ENCODE measurements around the gene NHEJ1. TPM values are rescaled to one million over a fixed set of nuclear protein-coding genes. Genes with fewer than 3 reads are reported as not detected.

Gene NHEJ1
- total and polyA plus RNA-seq, 2 donors (not counting 3 experiments of a cell fraction or from before 2014, with no cell fraction given): 12.8 to 12.9 TPM

DNA sequence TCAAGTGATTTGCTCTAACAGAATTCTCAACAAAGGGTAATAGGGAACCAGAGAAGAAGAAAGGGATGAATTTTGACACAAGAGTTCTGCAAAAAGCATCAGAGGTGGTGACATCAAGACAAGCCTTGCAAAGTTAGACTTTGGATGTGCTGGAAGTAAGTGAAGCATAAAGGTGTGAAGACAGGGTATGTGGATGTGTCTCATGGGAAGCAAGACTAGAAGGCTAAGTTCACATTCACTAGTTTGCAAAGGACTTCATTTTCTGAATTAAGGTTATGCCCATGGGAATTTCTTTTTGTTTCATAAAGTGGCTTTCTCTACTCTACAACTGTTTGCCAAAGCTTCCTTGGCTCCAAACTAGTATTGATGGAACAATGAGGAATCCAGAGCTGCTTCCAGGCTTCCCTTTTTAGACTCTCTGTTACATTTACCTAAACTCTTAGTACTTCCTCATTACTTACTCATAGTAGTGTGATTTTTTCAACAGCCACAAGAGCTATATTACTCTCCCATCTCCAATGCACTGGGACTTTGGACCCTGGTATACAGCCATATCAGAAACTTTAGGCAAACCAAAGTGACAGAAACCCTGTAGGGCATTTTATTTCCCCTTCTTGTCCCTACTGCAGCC, 78.8 kb downstream of the NHEJ1 start:
- POLR2A ChIA-PET: no interaction called here
- dilution Hi-C loops (cut with MboI; ENCODE audit: extremely low pct_ligation_motif_present, low sequenced_read_pairs): no loop called here
- no peak for FAIRE-seq

More for the DNA sequence above, 78.8 kb downstream of the NHEJ1 start:
- no TSS peak for BruUV-seq (replicated peaks)
- Histone ChIP-seq H3K79me2 (ENCODE audit: control insufficient read depth, insufficient read depth, low read length) (no peaks in the 10 kb centered on the region), H3K27me3 (ENCODE audit: control insufficient read depth in 2 of 2, insufficient read depth in 2 of 2, low read length in 2 of 2) (no peaks in the 10 kb centered on the region), H3K36me3 (ENCODE audit: control insufficient read depth in 2 of 2, extremely low read depth in 1 of 2, insufficient read depth in 2 of 2, low read length in 2 of 2) (peaks cover 0 to 3% of the 10 kb centered on the region in 2 experiments), H3K4me1 (ENCODE audit: control insufficient read depth, extremely low read depth, insufficient read depth, low read length) (no peaks in the 10 kb centered on the region), H2AFZ (ENCODE audit: low read depth, low read length) (no peak overlapping the region), H3K27ac (ENCODE audit: insufficient read depth, low read depth, low read length) (no peak overlapping the region), H3K4me2 (ENCODE audit: insufficient read depth, low read length) (no peak overlapping the region), H3K9me3 (replicated peaks; ENCODE audit: control insufficient read depth, insufficient read depth, low read length) (no peaks in the 10 kb centered on the region), H3K9ac (replicated peaks; ENCODE audit: extremely low read depth, insufficient read depth, low read length) (no peak overlapping the region), H3K9me1 (replicated peaks; ENCODE audit: control insufficient read depth, extremely low read depth, insufficient read depth, low read length) (no peaks in the 10 kb centered on the region), H4K20me1 (replicated peaks; ENCODE audit: control insufficient read depth, extremely low read depth, insufficient read depth, low read length) (no peaks in the 10 kb centered on the region), H3K4me3 (replicated peaks in 1 of 3; ENCODE audit: insufficient read depth in 1 of 3, low read depth in 1 of 3, low read length in 3 of 3) (no peak overlapping the region)
- CTCF ChIA-PET: interaction anchor here (0.7 to 2.2 kb wide), 4 partner anchors 8 to 52 kb away, joined by 3 to 10 read pairs (median 6); no protein-coding TSS in a partner anchor
- TF ChIP-seq GATA2 (IDR thresholded peaks at IDR 0.05; ENCODE audit: insufficient read depth, insufficient read length, low read depth, low read length): no peak
- TF ChIP-seq JUN (IDR thresholded peaks at IDR 0.05; ENCODE audit: borderline replicate concordance, insufficient read depth, insufficient read length, low read depth): no peak
- no peak for TF ChIP-seq MYC (IDR thresholded peaks at IDR 0.05; ENCODE audit: low read depth, low read length)
- no peak for TF ChIP-seq POLR2AphosphoS5 (IDR thresholded peaks at IDR 0.05; ENCODE audit: insufficient read depth, low read depth, low read length)
- TF ChIP-seq FOS (IDR thresholded peaks at IDR 0.05; ENCODE audit: borderline replicate concordance, insufficient read depth, low read length): no peak
- TF ChIP-seq, protein P1, sequence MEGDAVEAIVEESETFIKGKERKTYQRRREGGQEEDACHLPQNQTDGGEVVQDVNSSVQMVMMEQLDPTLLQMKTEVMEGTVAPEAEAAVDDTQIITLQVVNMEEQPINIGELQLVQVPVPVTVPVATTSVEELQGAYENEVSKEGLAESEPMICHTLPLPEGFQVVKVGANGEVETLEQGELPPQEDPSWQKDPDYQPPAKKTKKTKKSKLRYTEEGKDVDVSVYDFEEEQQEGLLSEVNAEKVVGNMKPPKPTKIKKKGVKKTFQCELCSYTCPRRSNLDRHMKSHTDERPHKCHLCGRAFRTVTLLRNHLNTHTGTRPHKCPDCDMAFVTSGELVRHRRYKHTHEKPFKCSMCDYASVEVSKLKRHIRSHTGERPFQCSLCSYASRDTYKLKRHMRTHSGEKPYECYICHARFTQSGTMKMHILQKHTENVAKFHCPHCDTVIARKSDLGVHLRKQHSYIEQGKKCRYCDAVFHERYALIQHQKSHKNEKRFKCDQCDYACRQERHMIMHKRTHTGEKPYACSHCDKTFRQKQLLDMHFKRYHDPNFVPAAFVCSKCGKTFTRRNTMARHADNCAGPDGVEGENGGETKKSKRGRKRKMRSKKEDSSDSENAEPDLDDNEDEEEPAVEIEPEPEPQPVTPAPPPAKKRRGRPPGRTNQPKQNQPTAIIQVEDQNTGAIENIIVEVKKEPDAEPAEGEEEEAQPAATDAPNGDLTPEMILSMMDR (IDR thresholded peaks at IDR 0.05; ENCODE audit: extremely low read depth in 1 of 2, insufficient read depth in 1 of 2, low read depth in 1 of 2, low read length in 2 of 2): no peak
- TF ChIP-seq EZH2 (IDR thresholded peaks at IDR 0.05; ENCODE audit: borderline replicate concordance, low read depth, low read length, severe bottlenecking): no peak
- TF ChIP-seq MAX (IDR thresholded peaks at IDR 0.05; ENCODE audit: insufficient read depth, insufficient read length): no peak
- TF ChIP-seq POLR2A (IDR thresholded peaks at IDR 0.05; ENCODE audit: low read depth, low read length): no peak
- intact Hi-C loops (cut with micrococcal nuclease): no loop called here
- no peak for DNase-seq (ENCODE audit: low read depth, low spot score)
